GM12865 (cell line): ENCODE measurements around the gene TGIF1.

Experiments
- DNase-seq: peaks from one replicate; pipeline ENCODE4 v3.0.0; 2010; ENCODE audit warnings: low read depth
- H3K4me3 ChIP-seq: 2 replicates; pipeline ENCODE4 v1.5.1; 2011; ENCODE audit warnings: mild to moderate bottlenecking, low read depth, low read length, control low read depth
- TF ChIP-seq, protein P1 (sequence below): IDR thresholded peaks from 2 replicates; pipeline ENCODE4 v1.5.1; 2011; ENCODE audit warnings: low read length, control low read depth, low read depth, inconsistent platforms; ENCODE audit not compliant: insufficient read depth; ENCODE audit errors: missing control alignments

The TGIF1 gene

DNA sequence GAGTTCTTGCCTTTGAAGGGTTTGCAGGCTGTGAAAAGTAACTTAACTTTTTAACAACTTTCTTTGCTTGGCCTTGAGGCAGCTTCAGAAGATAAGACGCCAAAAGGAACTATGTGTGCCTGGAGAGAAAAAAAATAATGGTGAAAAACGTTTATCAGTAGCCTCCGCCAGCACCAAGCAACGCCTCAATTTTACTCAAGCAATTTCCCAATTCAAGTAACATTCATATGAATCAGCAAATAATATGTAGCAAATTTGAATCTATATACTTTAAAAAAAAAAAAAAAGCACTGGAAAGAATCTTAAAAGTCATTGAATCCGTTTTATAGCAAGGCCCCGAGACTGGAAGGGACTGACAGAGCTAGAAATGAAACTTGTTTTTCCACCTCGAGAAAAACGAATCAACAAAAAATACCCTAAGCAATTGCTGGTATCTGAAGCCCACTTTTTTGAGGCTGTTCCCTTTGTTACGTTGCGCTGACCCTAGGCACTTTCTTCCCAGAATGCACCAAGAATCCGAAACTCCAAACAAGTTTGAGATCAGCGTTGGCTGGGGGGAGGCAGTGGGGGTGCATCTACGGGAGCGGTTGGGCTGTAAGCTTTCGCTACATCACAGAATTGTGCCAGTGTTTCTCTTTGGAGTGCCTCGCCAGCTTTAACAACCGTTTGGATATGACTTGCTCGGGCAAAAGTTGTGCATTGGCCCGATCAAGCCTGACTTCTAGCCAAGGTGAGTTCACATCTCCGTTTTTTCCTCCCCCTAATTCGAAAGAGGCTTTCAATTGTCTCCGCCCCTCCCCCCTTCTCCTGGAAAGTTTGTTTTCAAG, 2.7 kb upstream of the TGIF1 start:
- no peak for DNase-seq
- TF ChIP-seq, protein P1, sequence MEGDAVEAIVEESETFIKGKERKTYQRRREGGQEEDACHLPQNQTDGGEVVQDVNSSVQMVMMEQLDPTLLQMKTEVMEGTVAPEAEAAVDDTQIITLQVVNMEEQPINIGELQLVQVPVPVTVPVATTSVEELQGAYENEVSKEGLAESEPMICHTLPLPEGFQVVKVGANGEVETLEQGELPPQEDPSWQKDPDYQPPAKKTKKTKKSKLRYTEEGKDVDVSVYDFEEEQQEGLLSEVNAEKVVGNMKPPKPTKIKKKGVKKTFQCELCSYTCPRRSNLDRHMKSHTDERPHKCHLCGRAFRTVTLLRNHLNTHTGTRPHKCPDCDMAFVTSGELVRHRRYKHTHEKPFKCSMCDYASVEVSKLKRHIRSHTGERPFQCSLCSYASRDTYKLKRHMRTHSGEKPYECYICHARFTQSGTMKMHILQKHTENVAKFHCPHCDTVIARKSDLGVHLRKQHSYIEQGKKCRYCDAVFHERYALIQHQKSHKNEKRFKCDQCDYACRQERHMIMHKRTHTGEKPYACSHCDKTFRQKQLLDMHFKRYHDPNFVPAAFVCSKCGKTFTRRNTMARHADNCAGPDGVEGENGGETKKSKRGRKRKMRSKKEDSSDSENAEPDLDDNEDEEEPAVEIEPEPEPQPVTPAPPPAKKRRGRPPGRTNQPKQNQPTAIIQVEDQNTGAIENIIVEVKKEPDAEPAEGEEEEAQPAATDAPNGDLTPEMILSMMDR: no peak
- peak overlapping the region; percentile 78 for H3K4me3 ChIP-seq

DNA sequence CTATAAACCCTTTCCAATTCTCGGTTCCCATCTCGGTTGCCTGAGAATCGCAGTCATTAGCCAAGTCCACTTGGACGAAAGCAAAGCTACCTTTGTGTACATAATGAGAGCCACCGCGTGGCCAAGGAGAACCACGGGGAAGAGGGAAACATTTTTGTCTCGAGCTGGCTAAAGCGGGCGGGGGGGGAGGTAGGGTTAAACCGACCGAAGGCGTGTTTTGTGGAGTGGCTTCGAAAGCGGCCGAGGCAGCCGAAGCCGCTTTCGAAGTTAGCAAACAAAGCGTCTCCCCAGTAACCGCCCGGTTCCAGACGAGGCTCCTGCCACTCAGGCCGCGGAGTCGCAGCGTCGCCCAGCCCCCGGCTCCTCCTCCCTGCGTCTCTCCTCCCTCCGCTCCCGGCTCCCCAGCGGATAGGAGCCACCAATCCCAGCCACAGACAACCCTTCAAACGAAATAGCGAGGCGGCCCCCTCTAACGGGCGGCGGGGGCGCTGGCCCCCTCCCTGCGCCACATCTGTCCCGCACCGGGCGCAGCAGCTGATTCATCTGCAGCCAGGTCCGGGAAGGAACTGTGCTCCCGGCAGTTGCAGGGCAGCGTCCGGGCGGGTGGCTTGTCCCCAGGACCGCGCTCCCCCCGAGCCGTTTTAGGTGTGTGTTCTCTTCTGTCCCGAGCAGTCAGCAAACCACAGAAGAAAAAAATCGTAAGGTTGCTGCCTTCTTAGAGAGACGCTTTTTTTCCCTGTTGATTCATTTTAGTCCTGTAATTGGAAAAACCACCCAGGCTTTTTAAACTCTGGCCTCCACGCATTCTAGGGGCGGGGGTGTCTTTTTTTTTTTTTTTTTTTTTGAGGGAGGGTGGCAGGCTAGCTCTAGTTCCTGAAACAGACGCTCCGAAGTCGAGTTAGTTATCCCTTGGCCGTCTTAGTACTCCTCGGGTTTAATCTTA, 1.8 kb upstream of the TGIF1 start:
- DNase-seq: peak; percentile 89
- TF ChIP-seq, protein P1: no peak
- peak overlapping the region; percentile 78 for H3K4me3 ChIP-seq

DNA sequence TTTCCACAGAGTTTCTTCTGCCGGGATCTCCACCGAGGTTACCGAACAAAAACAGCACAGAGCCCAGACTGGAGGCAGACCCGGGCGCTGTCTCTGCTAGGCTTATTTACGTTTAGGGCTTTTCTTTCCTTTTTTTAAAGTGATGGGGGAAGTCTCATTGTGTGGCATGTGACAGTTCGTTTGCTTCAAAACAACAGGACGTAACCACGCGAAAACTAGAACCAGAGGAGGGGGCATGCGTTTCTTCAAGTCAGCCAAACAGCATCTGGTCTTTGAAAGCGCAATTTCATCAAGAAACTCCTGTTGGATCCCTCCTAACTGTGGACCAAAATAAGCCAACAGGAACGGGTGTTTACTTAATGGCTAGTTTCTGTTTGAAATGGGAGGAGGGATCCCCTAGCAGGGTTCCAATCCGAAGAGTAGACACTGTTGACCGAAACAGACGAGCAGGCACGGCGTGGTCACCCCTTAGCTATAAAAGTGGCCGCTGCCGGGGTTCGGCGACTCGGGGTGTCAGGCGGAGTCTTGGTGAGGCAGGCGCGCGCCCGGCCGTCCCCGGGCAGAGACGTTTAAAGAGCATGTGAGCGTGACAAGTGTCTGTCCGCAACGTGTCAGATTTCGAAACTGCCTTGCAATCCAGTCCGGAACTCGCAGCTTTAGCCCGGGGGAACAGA, 997 bp upstream of the TGIF1 start:
- peak overlapping the region; percentile 78 for H3K4me3 ChIP-seq
- TF ChIP-seq, protein P1: no peak
- peak; percentile 90 for DNase-seq

DNA sequence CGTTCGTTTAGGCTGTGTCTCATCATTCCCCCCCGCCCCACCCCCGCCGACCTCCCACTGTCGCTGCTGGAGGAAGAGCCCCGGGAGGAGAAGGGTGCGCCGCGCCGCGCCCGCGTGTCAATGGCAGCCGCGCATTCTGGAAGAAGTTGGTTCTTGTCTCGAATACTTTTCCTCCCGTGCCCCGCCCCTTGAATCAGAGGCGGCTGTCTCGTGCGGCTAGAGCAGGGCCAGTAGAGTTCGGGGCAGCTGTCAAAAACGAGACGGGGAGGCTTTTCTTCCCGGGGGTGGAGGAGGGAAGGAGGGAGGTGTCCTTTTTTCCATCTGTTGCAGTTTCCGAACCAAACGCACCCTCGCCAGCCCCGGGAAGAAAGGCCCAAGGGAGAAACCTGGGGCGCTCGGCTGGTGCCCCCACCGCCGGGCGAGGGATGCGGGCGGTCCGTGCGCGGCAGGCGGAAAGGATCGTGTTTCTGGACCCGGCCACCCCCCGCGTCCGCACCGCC, 410 bp upstream of the TGIF1 start:
- no peak for DNase-seq
- TF ChIP-seq, protein P1: no peak
- peak overlapping the region; percentile 78 for H3K4me3 ChIP-seq

DNA sequence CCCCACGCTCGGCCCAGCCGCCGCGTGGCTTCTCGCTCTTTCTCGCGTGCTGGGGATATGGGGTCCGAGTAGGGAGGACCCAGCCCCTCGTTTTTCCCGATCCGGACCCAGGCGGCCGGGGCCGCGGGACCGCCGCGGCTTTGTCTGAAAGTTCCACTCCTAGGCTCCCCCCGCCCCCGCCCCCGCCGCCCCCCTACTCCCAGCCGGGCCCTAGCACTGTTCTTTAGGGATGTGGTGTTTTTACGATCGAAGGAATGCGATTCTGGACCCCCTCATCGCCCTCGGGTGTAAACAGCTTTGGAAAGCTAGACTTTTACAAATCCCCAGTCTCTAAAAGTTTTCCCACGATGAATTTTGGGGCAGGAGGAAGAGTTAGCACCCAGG, 819 bp downstream of the TGIF1 start:
- peak overlapping the region; percentile 78 for H3K4me3 ChIP-seq
- DNase-seq: no peak
- TF ChIP-seq, protein P1: no peak

DNA sequence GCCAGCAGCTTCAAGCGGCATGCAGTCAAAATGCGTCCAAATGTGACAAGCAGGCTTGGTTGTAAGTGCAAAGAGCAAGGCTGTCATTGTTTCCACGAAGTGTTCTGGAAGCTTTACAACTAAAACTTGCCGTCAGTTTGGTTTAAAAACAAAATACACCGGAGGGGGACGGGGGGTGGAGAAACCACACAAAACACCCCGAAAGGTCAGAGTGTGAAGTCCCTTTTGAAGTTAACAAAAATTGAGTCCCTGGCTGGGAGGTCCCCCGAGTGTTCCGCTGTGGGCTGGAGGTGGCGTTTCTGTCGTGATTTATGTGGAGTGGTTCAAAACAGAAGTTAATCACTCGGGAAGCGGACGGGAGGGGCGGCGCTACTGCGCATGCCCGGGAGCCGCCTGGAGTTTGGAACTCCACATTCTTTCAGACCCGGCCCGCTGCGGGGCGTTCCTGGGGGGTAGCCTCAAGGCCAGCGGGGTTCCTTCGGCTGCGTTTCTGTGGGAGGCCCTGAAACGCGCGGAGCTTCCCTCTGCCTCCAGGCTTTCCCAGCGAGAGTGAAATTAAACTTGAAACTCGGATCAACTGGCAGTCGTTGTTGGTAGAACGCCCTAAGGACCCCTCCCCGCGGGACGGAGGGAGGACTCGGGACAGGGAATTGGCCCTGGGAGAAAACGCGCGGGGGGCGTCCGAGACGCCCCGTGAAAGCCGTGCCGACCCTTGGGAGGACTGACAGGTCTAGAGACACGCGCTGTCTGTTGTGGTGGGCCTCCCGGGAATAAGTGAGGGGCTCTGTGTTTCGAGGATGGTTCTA, 1.4 kb downstream of the TGIF1 start:
- peak overlapping the region; percentile 54 for H3K4me3 ChIP-seq
- TF ChIP-seq, protein P1: no peak
- peak; percentile 27 for DNase-seq
